Astrocyte (in vitro differentiated cells and primary cell): ENCODE results near the gene C22orf31. TPM values are rescaled to one million over a fixed set of nuclear protein-coding genes. Genes with fewer than 3 reads are reported as not detected.
A peak's percentile ranks its signal among the peaks of the same experiment; 100 is the strongest.

Source experiments
- DNase-seq: peaks from one replicate; pipeline ENCODE4 v3.0.0-alpha.2; 2010; ENCODE audit warnings: low read depth
- FAIRE-seq: peaks from 2 replicates; lab custom pipeline; 2011; peaks lifted over from hg19 to GRCh38; lab: Jason Lieb, UNC
- H2AFZ ChIP-seq: 2 replicates; pipeline ENCODE4 v1.6.0; 2012; ENCODE audit warnings: low read depth, low read length, inconsistent platforms
- H3K27ac ChIP-seq: 2 replicates; pipeline ENCODE4 v1.5.1; 2011; ENCODE audit warnings: low read depth, low read length, inconsistent platforms
- H3K27me3 ChIP-seq: 2 replicates; pipeline ENCODE4 v1.6.0; 2011; ENCODE audit warnings: low read length, inconsistent platforms; ENCODE audit not compliant: insufficient read depth
- H3K36me3 ChIP-seq: 2 replicates; pipeline ENCODE4 v1.5.1; 2011; ENCODE audit warnings: low read length, inconsistent platforms; ENCODE audit not compliant: insufficient read depth
- H3K4me1 ChIP-seq: 2 replicates; pipeline ENCODE4 v1.5.1; 2011; ENCODE audit warnings: low read length, inconsistent platforms; ENCODE audit not compliant: insufficient read depth
- H3K4me2 ChIP-seq: 2 replicates; pipeline ENCODE4 v1.6.0; 2012; ENCODE audit warnings: low read length, inconsistent platforms
- H3K4me3 ChIP-seq: 2 replicates; pipeline ENCODE4 v1.5.1; 2011; ENCODE audit warnings: low read depth, mild to moderate bottlenecking, low read length, inconsistent platforms; ENCODE audit not compliant: insufficient read depth
- H3K79me2 ChIP-seq: 2 replicates; pipeline ENCODE4 v1.6.0; 2012; ENCODE audit warnings: mild to moderate bottlenecking, low read length, inconsistent platforms; ENCODE audit not compliant: insufficient read depth
- H3K9ac ChIP-seq: 2 replicates; pipeline ENCODE4 v1.6.0; 2012; ENCODE audit warnings: mild to moderate bottlenecking, low read length, inconsistent platforms
- H3K9me3 ChIP-seq: 2 replicates; pipeline ENCODE4 v1.5.1; 2012; ENCODE audit warnings: low read depth, mild to moderate bottlenecking, low read length, inconsistent platforms; ENCODE audit not compliant: insufficient read depth
- H4K20me1 ChIP-seq: 2 replicates; pipeline ENCODE4 v1.6.0; 2012; ENCODE audit warnings: low read length, inconsistent platforms; ENCODE audit not compliant: insufficient read depth
- H3K27ac Mint-ChIP-seq: one replicate; pipeline ENCODE4 v1.8.0; 2021; ENCODE audit warnings: mild to moderate bottlenecking, mixed read lengths; ENCODE audit not compliant: unreplicated experiment
- H3K27me3 Mint-ChIP-seq: one replicate; pipeline ENCODE4 v1.8.0; 2021; ENCODE audit warnings: low read depth, mixed read lengths; ENCODE audit not compliant: unreplicated experiment
- H3K36me3 Mint-ChIP-seq: one replicate; pipeline ENCODE4 v1.8.0; 2021; ENCODE audit warnings: low read depth, mixed read lengths; ENCODE audit not compliant: unreplicated experiment
- H3K4me1 Mint-ChIP-seq: one replicate; pipeline ENCODE4 v1.8.0; 2021; ENCODE audit warnings: low read depth, mixed read lengths; ENCODE audit not compliant: unreplicated experiment
- H3K4me3 Mint-ChIP-seq: one replicate; pipeline ENCODE4 v1.8.0; 2021; ENCODE audit warnings: mild to moderate bottlenecking, moderate library complexity, mixed read lengths; ENCODE audit not compliant: unreplicated experiment
- H3K9me3 Mint-ChIP-seq: one replicate; pipeline ENCODE4 v1.8.0; 2021; ENCODE audit warnings: mild to moderate bottlenecking, mixed read lengths; ENCODE audit not compliant: unreplicated experiment
- CTCF ChIP-seq: IDR thresholded peaks from 2 replicates; pipeline ENCODE4 v1.5.1; 2011; ENCODE audit warnings: low read depth, mild to moderate bottlenecking, inconsistent platforms, low read length, moderate library complexity; ENCODE audit not compliant: insufficient read depth
- EZH2 ChIP-seq: IDR thresholded peaks from 2 replicates; pipeline ENCODE4 v1.6.1; 2012; ENCODE audit warnings: mild to moderate bottlenecking, low read length, inconsistent platforms; ENCODE audit not compliant: insufficient read depth
- total RNA-seq: library from RNA; stranded (reverse); gene quantifications from 2 replicates; pipeline ENCODE4 v1.2.1, GENCODE V29; 2021

Gene C22orf31
- total RNA-seq, 1 donor from 2014 or later, result not detected

GRCh38 chr22:29012101-29012433 lies 49.6 kb downstream of the C22orf31 start:
- no peak for TF ChIP-seq CTCF
- DNase-seq (no peak), FAIRE-seq (no peak)
- Mint-ChIP-seq H3K4me1 (peaks cover 10% of the 10 kb centered on the region), H3K27me3 (no peaks in the 10 kb centered on the region), H3K9me3 (no peaks in the 10 kb centered on the region), H3K36me3 (no peaks in the 10 kb centered on the region), H3K4me3 (no peak overlapping the region), H3K27ac (no peak overlapping the region)
- Histone ChIP-seq H3K9me3 (no peaks in the 10 kb centered on the region), H3K36me3 (peaks cover 2% of the 10 kb centered on the region), H3K27ac (no peak overlapping the region), H3K4me1 (no peaks in the 10 kb centered on the region), H3K79me2 (no peaks in the 10 kb centered on the region), H3K4me2 (no peak overlapping the region), H4K20me1 (peaks cover 4% of the 10 kb centered on the region), H2AFZ (no peak overlapping the region), H3K4me3 (no peak overlapping the region), H3K9ac (no peak overlapping the region), H3K27me3 (no peaks in the 10 kb centered on the region)

- H3K27me3 Mint-ChIP-seq, result no peaks in the 10 kb centered on the region
- FAIRE-seq (no peak), DNase-seq (no peak)
- Histone ChIP-seq H3K79me2 (no peaks in the 10 kb centered on the region), H3K9ac (no peak overlapping the region), H3K27me3 (no peaks in the 10 kb centered on the region), H3K27ac (no peak overlapping the region), H2AFZ (no peak overlapping the region), H3K4me3 (no peak overlapping the region), H3K4me2 (no peak overlapping the region), H3K4me1 (no peaks in the 10 kb centered on the region), H3K9me3 (no peaks in the 10 kb centered on the region), H4K20me1 (peaks cover 4% of the 10 kb centered on the region), H3K36me3 (peaks cover 2% of the 10 kb centered on the region)
- TF ChIP-seq EZH2 (no peak), CTCF (no peak)
- H3K9me3 Mint-ChIP-seq, result no peaks in the 10 kb centered on the region
- H3K36me3 Mint-ChIP-seq, result no peaks in the 10 kb centered on the region
- peak overlapping the region; percentile 58 for H3K27ac Mint-ChIP-seq
- H3K4me1 Mint-ChIP-seq, result peaks cover 10% of the 10 kb centered on the region
- no peak overlapping the region for H3K4me3 Mint-ChIP-seq
Observed at GRCh38 chr22:29011240-29012100, 50.2 kb downstream of the C22orf31 start.

GRCh38 chr22:29009148-29009547 lies 52.5 kb downstream of the C22orf31 start:
- no peak for FAIRE-seq
- Histone ChIP-seq H3K4me2 (no peak overlapping the region), H3K9me3 (no peaks in the 10 kb centered on the region), H3K79me2 (no peaks in the 10 kb centered on the region), H4K20me1 (peaks cover 11% of the 10 kb centered on the region), H3K36me3 (no peaks in the 10 kb centered on the region), H2AFZ (no peak overlapping the region), H3K4me1 (peaks cover 9% of the 10 kb centered on the region), H3K4me3 (no peak overlapping the region), H3K27me3 (no peaks in the 10 kb centered on the region), H3K9ac (no peak overlapping the region), H3K27ac (no peak overlapping the region)
- H3K4me3 Mint-ChIP-seq, result no peak overlapping the region
- DNase-seq, result peak; percentile 22
- H3K9me3 Mint-ChIP-seq, result no peaks in the 10 kb centered on the region
- H3K27me3 Mint-ChIP-seq, result no peaks in the 10 kb centered on the region
- peaks cover 23% of the 10 kb centered on the region for H3K4me1 Mint-ChIP-seq
- H3K27ac Mint-ChIP-seq, result no peak overlapping the region
- TF ChIP-seq CTCF (no peak), EZH2 (no peak)
- peaks cover 2% of the 10 kb centered on the region for H3K36me3 Mint-ChIP-seq
